ENCODE data around the gene VEGFC. TPM values are rescaled to one million over a fixed set of nuclear protein-coding genes. Genes with fewer than 3 reads are reported as not detected.

VEGFC gene
- total RNA-seq, 1 experiment from 2014 or later = not detected

DNA sequence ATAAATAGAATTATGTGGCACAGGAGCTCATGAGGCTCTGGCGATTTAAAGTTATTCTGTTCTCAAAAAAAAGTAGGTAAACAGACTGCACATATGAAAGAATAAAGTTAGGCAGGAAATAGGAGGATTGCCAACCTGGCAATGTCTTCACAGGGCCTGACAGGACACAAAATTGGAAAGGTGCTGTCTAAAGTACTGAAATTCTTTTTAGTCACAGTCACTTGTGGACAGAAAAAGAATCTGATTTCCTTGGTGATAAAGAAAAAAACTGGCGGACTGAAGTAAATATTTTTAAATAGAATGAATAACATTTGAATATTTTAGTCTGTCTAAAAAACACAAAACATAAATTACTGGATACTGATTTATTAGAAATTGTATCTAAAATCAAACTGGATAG lies 124.4 kb downstream of the VEGFC start:
- H3K36me3 ChIP-seq (ENCODE audit: control insufficient read depth in 1 of 2, insufficient read depth in 2 of 2, low read length in 2 of 2) = no peaks in the 10 kb centered on the region
- no peak overlapping the region for H2AFZ ChIP-seq (ENCODE audit: low read depth, low read length, poor library complexity, severe bottlenecking)
- no peaks in the 10 kb centered on the region for H4K20me1 ChIP-seq (ENCODE audit: insufficient read depth)
- CTCF ChIA-PET = no interaction called here
- H3K27me3 ChIP-seq (ENCODE audit: insufficient read depth, low read length) = no peaks in the 10 kb centered on the region
- TF ChIP-seq RAD21 (IDR thresholded peaks at IDR 0.05; ENCODE audit: low read depth) (no peak), YY1 (IDR thresholded peaks at IDR 0.05; ENCODE audit: extremely low read depth, insufficient replicate concordance, low read depth, low read length) (no peak), JUND (IDR thresholded peaks at IDR 0.05) (no peak), SRF (IDR thresholded peaks at IDR 0.05; ENCODE audit: low read depth) (no peak), ZNF274 (IDR thresholded peaks at IDR 0.05; ENCODE audit: low read depth, low read length) (no peak), EGR1 (IDR thresholded peaks at IDR 0.05; ENCODE audit: low read depth) (no peak), TCF7L2 (IDR thresholded peaks at IDR 0.05; ENCODE audit: borderline replicate concordance, extremely low read depth, insufficient read depth, insufficient read length) (no peak), CBX3 (IDR thresholded peaks at IDR 0.05; ENCODE audit: low read depth) (no peak), FOSL1 (IDR thresholded peaks at IDR 0.05; ENCODE audit: low read depth) (no peak), POLR2A (IDR thresholded peaks at IDR 0.05; ENCODE audit: borderline replicate concordance, extremely low read depth, insufficient read depth, insufficient read length) (no peak), ZFX (IDR thresholded peaks at IDR 0.05) (no peak), ELF1 (IDR thresholded peaks at IDR 0.05; ENCODE audit: borderline replicate concordance, low read depth) (no peak)
- TF ChIP-seq, protein P1, sequence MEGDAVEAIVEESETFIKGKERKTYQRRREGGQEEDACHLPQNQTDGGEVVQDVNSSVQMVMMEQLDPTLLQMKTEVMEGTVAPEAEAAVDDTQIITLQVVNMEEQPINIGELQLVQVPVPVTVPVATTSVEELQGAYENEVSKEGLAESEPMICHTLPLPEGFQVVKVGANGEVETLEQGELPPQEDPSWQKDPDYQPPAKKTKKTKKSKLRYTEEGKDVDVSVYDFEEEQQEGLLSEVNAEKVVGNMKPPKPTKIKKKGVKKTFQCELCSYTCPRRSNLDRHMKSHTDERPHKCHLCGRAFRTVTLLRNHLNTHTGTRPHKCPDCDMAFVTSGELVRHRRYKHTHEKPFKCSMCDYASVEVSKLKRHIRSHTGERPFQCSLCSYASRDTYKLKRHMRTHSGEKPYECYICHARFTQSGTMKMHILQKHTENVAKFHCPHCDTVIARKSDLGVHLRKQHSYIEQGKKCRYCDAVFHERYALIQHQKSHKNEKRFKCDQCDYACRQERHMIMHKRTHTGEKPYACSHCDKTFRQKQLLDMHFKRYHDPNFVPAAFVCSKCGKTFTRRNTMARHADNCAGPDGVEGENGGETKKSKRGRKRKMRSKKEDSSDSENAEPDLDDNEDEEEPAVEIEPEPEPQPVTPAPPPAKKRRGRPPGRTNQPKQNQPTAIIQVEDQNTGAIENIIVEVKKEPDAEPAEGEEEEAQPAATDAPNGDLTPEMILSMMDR (IDR thresholded peaks at IDR 0.05 in 2 of 3, conservative IDR thresholded peaks at IDR 0.05 in 1 of 3; ENCODE audit: borderline replicate concordance in 1 of 3, insufficient read depth in 1 of 3, low read depth in 2 of 3, low read length in 2 of 3) = no peak
- H3K79me2 ChIP-seq (ENCODE audit: insufficient read depth, low read length) = no peaks in the 10 kb centered on the region
- H3K9me2 ChIP-seq (ENCODE audit: insufficient read depth) = no peaks in the 10 kb centered on the region
- H3K9me3 ChIP-seq (ENCODE audit: control insufficient read depth in 1 of 2, insufficient read depth in 1 of 2, low read depth in 1 of 2, low read length in 2 of 2) = no peaks in the 10 kb centered on the region
- no peak for DNase-seq (ENCODE audit: low read depth, low spot score)
- no TSS peak for BruUV-seq (replicated peaks)
- H3K4me1 ChIP-seq (ENCODE audit: control insufficient read depth in 1 of 2, insufficient read depth in 2 of 2, low read length in 2 of 2) = no peaks in the 10 kb centered on the region
- H3K9ac ChIP-seq (ENCODE audit: low read length) = no peak overlapping the region
- H3K27ac ChIP-seq (ENCODE audit: low read depth, low read length) = no peak overlapping the region
- no peak overlapping the region for H3K4me2 ChIP-seq (ENCODE audit: low read length)
- H3K4me3 ChIP-seq (replicated peaks in 1 of 2; ENCODE audit: low read depth in 1 of 2, low read length in 2 of 2) = no peak overlapping the region
- POLR2A ChIA-PET = no interaction called here
- intact Hi-C loops (cut with micrococcal nuclease) = no loop called here
- RAD21 ChIA-PET (ENCODE audit: low non-redundant PET in 1 of 2, low total read pairs in 2 of 2, uncharacterized antibody in 2 of 2, unreplicated experiment in 2 of 2) = no interaction called here
- no peak for ATAC-seq

Data from HCT116 (cell line).